ENCODE measurements around the gene KLHL36.

DNA sequence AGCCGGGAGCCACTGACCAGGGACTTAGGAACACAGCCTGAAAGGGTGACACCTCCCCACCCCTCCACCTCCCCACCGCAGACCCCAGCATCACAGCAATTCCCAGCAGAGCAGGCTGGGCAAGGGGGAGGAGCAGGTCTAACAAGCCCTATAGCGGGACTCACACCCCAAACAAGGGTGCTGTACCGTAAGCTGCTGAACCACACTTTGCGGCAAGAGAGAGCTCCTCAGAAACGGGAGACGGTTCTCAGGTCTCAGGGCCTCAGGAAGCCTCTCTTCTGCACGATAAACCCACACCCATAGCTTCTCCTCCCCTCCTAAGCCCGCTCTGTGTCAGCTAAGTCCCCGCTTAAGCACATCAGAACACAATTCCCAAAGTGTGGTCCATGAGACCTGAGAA, 18.7 kb upstream of the KLHL36 start:
- TF ChIP-seq, protein P1, sequence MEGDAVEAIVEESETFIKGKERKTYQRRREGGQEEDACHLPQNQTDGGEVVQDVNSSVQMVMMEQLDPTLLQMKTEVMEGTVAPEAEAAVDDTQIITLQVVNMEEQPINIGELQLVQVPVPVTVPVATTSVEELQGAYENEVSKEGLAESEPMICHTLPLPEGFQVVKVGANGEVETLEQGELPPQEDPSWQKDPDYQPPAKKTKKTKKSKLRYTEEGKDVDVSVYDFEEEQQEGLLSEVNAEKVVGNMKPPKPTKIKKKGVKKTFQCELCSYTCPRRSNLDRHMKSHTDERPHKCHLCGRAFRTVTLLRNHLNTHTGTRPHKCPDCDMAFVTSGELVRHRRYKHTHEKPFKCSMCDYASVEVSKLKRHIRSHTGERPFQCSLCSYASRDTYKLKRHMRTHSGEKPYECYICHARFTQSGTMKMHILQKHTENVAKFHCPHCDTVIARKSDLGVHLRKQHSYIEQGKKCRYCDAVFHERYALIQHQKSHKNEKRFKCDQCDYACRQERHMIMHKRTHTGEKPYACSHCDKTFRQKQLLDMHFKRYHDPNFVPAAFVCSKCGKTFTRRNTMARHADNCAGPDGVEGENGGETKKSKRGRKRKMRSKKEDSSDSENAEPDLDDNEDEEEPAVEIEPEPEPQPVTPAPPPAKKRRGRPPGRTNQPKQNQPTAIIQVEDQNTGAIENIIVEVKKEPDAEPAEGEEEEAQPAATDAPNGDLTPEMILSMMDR (IDR thresholded peaks at IDR 0.05), result no peak
- TF ChIP-seq ZFX (IDR thresholded peaks at IDR 0.05; ENCODE audit: borderline replicate concordance), result no peak
